Measurements from ENCODE around the gene FABP7.
"Not testable (repeated sequence)": the region's sequence is repeated elsewhere in the genome, so short reads cannot be mapped to it uniquely, and the experiment has no call there.

FABP7 gene

GRCh38 chr6:122779667-122780066 is at the start of gene FABP7:
TSS of gene FABP7 (plus strand) at chr6:122779716. CDS start at chr6:122779795, 79 bp downstream.
- DNase-seq (ENCODE audit: low spot score): no peak

DNA sequence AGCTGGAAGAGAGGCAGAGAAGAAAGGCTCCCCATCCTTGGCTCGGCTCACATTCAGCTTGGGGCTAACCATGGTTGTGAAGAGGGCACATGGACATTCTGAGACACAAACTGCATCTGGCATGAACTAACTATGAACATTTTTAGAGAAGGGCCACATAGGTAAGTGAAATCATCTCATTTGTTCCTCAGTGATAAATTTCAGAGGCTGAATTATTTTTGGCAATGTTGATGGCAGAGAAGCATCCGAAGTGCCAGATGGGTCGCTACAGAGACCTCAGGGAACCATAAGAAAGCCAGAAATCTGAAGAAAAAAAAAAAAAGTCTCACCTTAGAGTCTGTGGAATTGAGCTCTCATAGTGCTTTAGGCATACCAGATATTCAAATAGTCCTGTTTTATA is 49.2 kb upstream of the FABP7 start:
- no peak for DNase-seq (ENCODE audit: low spot score)

DNA sequence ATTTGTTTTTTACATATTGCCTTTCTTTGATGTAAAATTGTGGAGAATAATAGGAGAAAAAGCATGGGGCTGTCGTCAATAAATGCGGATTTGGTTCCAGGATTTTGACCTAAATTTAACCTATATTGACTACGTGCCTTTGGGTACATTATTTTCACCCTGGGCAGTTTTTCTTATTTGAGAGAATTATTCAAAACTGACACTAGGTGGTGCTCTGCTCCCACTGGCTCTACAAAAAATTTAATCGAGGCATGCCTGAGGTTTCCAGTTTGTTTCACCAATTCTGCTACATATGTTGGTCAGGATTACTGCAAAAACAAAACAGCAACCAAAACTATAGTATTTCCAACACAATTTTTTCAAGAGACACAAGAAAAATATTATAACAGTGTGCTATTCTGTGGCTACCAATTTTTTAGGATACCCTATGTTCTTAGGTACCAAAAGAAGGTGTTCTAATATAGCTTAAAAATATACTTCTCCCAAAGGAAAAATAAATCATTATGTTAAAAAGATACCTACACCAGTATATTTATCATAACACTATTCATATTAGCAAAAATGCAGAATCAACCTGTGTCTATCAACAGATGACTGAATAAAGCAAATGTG is 48.6 kb upstream of the FABP7 start:
- no peak for DNase-seq (ENCODE audit: low spot score)

DNA sequence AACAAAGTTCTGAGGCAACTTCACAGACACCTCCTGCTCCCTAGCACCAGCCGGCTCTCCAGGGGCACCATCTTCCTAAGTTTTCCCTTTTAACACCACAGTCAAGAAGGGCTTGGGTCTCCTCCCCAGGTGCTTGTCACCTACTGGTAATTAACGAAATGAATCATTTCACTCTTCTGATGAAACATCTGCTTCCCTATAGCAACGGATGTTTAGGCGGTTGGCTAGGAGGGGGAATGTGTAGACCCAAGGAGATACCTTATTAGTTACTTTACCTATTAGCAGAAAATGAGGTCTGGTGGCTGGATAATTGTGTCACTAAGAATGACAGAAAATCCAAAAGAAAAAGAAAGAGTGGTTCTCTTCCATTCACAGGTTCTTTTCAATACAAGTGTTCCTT is 46.3 kb upstream of the FABP7 start:
- DNase-seq (ENCODE audit: low spot score): no peak

- no peak for DNase-seq (ENCODE audit: low spot score)
Measured at GRCh38 chr6:122734529-122735395, 44.8 kb upstream of the FABP7 start.

GRCh38 chr6:122735582-122735981 is 43.9 kb upstream of the FABP7 start:
- no peak for DNase-seq (ENCODE audit: low spot score)

GRCh38 chr6:122736163-122736562 is 43.4 kb upstream of the FABP7 start:
- no peak for DNase-seq (ENCODE audit: low spot score)

DNA sequence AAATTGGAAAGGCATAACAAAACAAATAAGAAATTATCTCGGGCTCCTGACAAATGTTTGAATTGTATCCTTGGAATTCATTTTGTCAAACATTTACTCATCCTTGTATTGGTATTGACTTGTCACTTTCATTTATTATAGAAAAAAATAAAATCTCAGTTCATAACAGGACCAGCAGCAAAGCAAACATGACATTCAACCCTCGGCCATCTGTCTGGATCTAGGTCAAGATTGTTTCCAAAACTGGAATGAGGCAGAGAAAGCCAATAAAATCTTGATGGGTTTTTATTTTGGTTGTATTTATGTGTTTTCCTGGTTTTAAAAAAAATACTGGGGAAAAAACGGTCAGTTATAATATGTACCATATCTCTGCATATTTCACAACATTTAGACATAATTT is 42.9 kb upstream of the FABP7 start:
- DNase-seq (ENCODE audit: low spot score): no peak

DNA sequence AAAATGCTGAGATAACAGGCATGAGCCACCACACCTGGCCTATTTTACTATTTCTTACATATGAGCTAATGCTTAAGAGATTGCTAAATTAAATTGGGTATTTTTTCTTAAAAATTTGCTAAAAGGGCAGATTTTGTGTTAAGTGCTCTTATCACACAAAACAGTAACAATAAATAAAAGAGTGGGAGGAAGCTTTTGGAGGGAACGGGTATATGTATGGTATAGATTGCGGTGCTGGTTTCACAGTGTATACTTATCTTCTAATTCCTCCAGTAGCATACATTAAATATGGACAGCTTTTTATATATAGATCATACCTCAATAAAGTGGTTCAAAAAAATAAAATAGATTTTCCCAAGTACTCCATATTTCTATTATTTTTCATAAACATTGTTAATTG is 39.4 kb upstream of the FABP7 start:
- DNase-seq (ENCODE audit: low spot score): no peak

- no peak for DNase-seq (ENCODE audit: low spot score)
Measured at GRCh38 chr6:122740936-122741335, 38.6 kb upstream of the FABP7 start.

DNA sequence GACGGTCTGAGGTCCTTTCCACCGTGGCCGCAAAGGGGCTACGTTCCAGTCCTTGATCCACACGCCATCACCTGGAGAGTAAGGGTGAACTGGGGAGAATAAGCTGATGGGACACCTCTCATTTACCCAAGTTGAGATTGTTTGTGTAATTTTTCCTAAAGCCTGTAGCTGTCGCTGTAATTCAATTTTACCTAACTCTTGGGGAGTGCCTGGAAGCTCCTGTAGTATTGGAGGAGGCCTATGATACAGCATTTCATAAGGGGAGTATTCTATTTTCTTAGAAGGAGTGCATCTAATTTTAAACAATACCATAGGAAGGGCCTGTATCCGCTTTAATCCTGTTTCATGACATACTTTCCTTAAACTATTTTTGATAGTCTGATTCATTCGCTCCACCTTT is 35.3 kb upstream of the FABP7 start:
- DNase-seq (ENCODE audit: low spot score): not testable (repeated sequence)

DNA sequence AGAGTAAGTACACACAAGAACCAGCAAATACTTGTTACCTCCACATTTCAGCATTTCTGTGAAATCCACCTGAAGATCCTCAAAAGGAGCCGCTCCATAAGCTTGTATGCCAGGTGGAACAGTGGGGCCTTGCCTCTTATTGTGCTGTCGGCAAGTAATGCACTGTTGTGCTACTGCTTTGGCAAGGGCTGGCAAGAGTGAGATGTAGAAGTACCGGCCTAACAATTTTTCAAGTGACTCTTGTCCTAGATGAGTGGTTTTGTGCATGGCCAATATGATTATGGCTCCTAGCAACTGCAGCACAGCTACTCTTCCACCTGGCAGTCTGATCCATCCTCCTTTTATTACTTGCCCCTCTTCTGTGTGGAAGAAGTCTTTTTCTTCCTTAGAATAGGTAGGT is 34.7 kb upstream of the FABP7 start:
- DNase-seq (ENCODE audit: low spot score): not testable (repeated sequence)

DNA sequence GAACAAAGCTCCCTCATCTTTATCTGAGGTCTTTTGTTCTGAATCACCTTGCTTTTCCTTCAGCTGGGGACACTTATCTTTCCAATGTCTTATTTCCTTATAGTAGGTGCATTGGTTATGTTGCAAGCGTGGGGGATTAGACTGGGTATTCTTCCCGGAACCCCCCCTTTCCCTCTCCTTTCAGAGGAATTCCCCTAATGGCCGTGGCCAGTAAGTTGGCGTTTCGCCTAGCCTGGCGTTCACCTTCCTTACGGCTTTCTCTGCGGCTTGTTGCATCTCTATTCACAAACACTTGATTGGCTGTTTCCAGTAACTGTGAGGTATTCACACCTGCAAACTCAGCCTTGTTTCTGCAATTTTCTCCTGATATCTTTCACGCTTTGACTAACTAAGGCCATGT is 32.8 kb upstream of the FABP7 start:
- DNase-seq (ENCODE audit: low spot score): no peak

- no peak for DNase-seq (ENCODE audit: low spot score)
Measured at GRCh38 chr6:122747573-122747972, 31.9 kb upstream of the FABP7 start.

GRCh38 chr6:122748945-122749344 is 30.6 kb upstream of the FABP7 start:
- DNase-seq (ENCODE audit: low spot score): not testable (repeated sequence)

DNA sequence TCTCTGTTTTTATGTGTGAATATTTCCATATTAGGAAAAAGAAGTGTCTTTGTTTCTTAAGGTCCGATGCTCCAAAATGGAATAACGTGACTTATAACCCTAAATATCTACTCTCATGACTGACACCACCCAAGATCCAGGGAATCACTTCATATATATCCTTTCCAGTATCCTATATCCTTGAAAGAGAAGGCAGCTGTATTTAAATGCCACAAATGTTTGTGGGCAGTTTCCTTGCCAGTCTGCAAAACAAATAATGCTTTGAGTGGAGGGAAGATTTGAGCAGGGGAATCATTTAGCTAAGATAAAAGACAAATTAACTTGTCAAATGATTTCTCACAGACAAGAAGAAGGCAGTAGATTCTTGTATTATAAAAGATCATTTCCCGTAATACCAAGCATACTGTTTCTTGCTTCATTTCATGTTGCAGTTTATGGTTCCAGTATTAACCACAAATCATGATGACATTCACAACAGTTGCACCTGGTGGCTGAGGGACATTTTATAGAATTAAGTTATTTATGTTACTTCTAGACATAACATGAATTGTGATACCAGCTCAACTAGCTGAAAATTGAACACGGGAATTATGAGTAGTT is 30.0 kb upstream of the FABP7 start:
- DNase-seq (ENCODE audit: low spot score): no peak

- DNase-seq (ENCODE audit: low spot score): no peak
Measured at GRCh38 chr6:122751326-122751725, 28.2 kb upstream of the FABP7 start.

DNA sequence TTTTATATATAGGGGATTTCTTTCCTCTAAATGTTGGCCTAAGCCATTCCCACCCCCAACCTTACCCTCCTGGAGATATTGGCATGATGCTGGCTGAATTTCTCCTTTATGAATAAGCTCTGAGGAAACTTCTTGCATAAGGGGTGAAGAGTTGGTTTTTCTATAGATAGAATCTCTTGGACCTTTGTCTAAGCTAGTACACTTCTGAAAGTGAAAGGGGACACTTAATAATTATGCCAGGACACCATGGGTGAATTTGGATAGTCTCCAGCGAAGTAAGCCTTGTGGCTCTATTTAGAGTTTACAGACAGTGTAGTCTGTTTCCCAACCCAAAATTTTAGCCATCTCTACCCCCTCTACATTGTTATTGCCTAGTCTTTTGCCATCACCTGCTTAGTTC is 27.1 kb upstream of the FABP7 start:
- DNase-seq (ENCODE audit: low spot score): no peak

DNA sequence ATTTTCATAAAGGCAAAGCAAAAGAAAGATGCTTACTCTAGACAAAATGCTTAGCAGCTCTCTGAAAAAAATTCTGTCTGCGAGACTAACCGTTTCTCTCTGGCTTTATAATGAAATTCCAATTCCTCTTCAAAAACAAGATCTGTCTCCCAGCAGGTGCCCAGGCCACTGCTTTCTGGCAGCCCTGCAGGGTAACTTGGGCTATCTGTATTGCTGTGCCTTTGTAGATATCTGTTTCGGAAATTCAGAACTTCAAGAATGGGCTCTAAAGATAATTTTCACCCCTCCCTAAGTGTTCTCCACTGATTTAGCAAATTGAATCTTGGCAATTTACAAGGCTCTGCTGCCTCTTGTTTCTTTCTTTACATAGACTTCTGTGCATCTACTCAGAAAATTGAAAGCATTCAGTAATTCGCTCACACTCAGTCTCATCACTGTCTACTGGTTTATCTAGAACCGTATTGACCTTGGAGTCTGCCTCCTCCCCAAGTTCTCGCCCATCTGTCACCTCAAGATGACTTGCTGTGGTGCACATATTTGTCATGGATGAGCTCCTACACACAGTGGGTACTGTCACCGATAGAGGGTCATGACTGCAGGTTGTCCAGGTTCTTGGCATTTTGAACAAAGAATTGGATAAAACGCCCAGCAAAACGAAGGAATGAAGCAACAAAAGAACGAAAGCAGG is 26.4 kb upstream of the FABP7 start:
- DNase-seq (ENCODE audit: low spot score): no peak

DNA sequence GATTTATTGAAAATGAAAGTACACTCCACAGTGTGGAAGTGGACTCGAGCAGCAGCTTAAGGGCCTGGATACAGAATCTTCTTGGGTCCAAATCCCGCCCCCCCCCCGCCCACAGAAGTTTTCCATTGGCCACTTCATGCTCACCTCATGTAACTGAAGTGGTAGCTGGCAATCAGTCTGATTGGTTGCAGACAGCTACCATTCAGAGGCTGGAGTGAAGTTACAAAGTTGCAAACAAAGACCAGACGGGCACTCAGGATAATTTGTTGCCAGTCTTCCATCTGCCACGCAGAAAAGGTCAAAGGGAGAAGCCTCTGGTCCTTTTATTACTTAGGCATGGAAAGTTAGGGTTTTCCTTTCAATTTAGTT is 25.8 kb upstream of the FABP7 start:
- no peak for DNase-seq (ENCODE audit: low spot score)

GRCh38 chr6:122754191-122754731 is 25.3 kb upstream of the FABP7 start:
- DNase-seq (ENCODE audit: low spot score): no peak

DNA sequence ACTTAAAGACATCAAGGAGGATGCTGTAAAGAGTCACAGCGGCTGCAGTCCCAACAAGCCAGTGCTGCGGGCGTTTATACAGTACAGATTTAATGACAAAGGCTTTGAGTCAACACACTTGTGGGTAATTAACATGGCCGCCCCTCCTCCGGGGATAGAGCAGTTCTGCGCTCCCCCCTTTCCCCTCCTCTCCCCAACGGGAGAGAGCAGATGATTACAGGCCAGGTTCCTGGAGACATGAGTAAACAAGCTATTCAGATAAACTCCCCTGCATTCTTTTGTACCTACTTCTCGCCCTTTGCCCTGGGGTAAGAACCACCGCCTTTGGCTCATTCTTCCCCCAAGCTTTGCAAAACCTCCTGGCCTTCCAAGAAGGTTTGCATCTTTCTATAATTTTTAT is 23.6 kb upstream of the FABP7 start:
- DNase-seq (ENCODE audit: low spot score): no peak
